ENCODE data around the gene HAUS1. TPM values are rescaled to one million over a fixed set of nuclear protein-coding genes. Genes with fewer than 3 reads are reported as not detected.
"Not testable (repeated sequence)": the region's sequence is repeated elsewhere in the genome, so short reads cannot be mapped to it uniquely, and the experiment has no call there.

Gene HAUS1
- polyA plus RNA-seq, 1 experiment, result 13.8 TPM

DNA sequence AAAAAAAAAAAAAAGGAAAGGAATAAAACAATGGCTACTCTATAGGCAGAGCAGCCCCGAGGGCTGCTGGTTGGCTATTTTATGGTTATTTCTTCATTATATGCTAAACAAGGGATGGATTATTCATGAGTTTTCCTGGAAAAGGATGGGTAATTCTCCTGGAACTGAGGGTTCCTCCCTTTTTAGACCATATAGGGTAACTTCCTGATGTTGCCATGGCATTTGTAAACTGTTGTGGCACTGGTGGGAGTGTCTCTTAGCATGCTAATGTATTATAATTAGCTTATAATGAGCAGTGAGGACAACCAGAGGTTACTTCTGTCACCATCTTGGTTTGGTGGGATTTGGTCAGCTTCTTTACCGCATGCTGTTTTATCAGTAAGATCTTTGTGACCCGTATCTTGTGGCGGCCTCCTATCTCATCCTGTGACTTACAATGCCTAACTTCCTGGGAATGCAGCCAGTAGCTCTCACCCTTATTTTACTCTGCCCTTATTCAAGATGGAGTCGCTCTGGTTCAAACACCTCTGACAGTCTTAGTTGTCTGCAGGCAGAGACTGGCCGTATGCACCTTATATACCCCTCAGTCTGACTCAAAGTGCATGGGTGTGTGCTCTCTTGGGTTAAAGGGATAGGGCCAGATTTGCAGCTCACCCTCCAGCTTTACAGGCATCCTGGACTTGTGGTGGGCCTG is 57.7 kb downstream of the HAUS1 start:
- DNase-seq (ENCODE audit: low read depth), result no peak
- H3K36me3 ChIP-seq (ENCODE audit: control insufficient read depth, insufficient read depth, low read length), result no peaks in the 10 kb centered on the region
- TF ChIP-seq, protein P1, sequence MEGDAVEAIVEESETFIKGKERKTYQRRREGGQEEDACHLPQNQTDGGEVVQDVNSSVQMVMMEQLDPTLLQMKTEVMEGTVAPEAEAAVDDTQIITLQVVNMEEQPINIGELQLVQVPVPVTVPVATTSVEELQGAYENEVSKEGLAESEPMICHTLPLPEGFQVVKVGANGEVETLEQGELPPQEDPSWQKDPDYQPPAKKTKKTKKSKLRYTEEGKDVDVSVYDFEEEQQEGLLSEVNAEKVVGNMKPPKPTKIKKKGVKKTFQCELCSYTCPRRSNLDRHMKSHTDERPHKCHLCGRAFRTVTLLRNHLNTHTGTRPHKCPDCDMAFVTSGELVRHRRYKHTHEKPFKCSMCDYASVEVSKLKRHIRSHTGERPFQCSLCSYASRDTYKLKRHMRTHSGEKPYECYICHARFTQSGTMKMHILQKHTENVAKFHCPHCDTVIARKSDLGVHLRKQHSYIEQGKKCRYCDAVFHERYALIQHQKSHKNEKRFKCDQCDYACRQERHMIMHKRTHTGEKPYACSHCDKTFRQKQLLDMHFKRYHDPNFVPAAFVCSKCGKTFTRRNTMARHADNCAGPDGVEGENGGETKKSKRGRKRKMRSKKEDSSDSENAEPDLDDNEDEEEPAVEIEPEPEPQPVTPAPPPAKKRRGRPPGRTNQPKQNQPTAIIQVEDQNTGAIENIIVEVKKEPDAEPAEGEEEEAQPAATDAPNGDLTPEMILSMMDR (IDR thresholded peaks at IDR 0.05; ENCODE audit: insufficient read depth, low read depth, low read length), result no peak
- H3K27me3 ChIP-seq (ENCODE audit: control insufficient read depth, insufficient read depth, low read length), result no peaks in the 10 kb centered on the region
- ChIA-PET CTCF (interaction anchor here (1.8 to 5.1 kb wide), 2 partner anchors 11 to 14 kb away, joined by 5 to 45 read pairs; a partner anchor contains a TSS), POLR2A (no interaction called here)
- H3K4me3 ChIP-seq (ENCODE audit: low read depth, low read length), result no peak overlapping the region

DNA sequence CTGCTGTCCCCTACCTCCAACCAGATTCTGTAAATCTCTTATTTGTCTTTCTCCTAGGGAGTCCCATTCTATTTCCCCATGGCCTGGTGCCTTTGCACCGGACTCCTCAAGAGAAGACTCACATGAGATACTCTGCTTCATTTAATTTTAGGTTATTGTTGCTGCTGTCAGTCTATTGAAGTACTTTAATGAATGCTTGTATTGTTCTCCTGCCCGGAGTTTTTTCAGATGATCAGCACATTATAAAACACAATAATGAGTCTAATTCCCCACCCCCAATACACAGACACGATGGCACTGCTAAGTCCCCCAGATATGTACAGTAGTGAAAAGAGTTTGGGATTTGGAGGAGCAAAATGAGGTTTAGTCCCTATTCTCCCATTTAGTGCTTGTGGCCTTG is 58.9 kb downstream of the HAUS1 start:
- CTCF ChIA-PET, result interaction anchor here (5.1 kb wide), 1 partner anchor 10 kb away, joined by 45 read pairs; a partner anchor contains a TSS

DNA sequence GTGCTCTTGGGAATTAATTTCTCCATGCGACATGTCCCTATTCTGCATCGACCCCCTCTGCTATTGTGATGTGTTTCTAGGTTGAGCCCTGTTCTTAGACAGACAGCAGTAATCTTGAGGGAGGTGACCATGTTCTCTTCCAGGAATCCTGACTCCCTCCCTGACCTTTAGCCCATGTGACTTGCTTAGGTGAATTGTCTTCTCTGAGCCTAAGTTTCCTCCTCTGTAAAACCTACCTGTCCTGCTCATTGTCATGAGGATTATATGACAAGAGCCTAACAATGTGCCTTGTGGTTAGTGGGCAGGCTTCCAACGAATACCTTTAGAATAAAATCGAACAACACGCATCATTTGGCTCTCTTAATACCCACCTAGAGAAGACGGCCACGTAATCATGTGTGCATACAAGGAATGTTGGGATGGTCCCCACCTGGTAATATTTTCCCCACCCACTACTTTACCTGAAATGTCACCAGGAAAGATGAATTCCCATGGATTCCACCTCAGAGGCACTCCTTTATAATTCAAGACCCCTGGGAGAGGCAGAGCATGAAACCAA is 59.8 kb downstream of the HAUS1 start:
- TF ChIP-seq, protein P1 (IDR thresholded peaks at IDR 0.05; ENCODE audit: insufficient read depth, low read depth, low read length), result no peak
- ChIA-PET POLR2A (no interaction called here), CTCF (interaction anchor here (1.0 to 5.1 kb wide), 2 partner anchors 9 to 15 kb away, joined by 3 to 45 read pairs; a partner anchor contains a TSS)

More for the DNA sequence above, 58.9 kb downstream of the HAUS1 start:
- no peaks in the 10 kb centered on the region for H3K36me3 ChIP-seq (ENCODE audit: control insufficient read depth, insufficient read depth, low read length)
- H3K27me3 ChIP-seq (ENCODE audit: control insufficient read depth, insufficient read depth, low read length), result no peaks in the 10 kb centered on the region
- POLR2A ChIA-PET, result no interaction called here
- H3K4me3 ChIP-seq (ENCODE audit: low read depth, low read length), result no peak overlapping the region
- TF ChIP-seq, protein P1 (IDR thresholded peaks at IDR 0.05; ENCODE audit: insufficient read depth, low read depth, low read length), result no peak
- no peak for DNase-seq (ENCODE audit: low read depth)

DNA sequence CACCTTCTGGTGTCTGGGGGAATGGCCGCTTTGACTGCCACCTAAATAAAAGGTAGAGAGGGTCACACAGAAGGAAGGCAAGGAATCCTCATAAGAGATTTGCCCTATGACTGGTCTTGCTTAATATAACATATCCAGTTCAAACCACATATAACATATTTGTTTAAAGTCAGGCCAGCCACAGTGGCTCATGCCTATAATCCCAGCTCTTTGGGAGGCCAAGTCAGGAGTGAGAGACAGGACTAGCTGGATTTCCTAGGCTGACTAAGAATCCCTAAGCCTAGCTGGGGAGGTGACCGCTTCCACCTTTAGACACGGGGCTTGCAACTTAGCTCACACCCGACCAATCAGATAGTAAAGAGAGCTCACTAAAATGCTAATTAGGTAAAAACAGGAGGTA is 60.3 kb downstream of the HAUS1 start:
- H3K36me3 ChIP-seq (ENCODE audit: control insufficient read depth, insufficient read depth, low read length); H3K4me3 ChIP-seq (ENCODE audit: low read depth, low read length); POLR2A ChIA-PET; H3K27me3 ChIP-seq (ENCODE audit: control insufficient read depth, insufficient read depth, low read length); DNase-seq (ENCODE audit: low read depth): not testable (repeated sequence)
- CTCF ChIA-PET, result interaction anchor here (1.0 to 5.1 kb wide), 2 partner anchors 8 to 15 kb away, joined by 3 to 45 read pairs; a partner anchor contains a TSS

More for the DNA sequence above, 59.8 kb downstream of the HAUS1 start:
- H3K27me3 ChIP-seq (ENCODE audit: control insufficient read depth, insufficient read depth, low read length), result no peaks in the 10 kb centered on the region
- H3K4me3 ChIP-seq (ENCODE audit: low read depth, low read length), result no peak overlapping the region
- no peak for DNase-seq (ENCODE audit: low read depth)
- H3K36me3 ChIP-seq (ENCODE audit: control insufficient read depth, insufficient read depth, low read length), result no peaks in the 10 kb centered on the region

DNA sequence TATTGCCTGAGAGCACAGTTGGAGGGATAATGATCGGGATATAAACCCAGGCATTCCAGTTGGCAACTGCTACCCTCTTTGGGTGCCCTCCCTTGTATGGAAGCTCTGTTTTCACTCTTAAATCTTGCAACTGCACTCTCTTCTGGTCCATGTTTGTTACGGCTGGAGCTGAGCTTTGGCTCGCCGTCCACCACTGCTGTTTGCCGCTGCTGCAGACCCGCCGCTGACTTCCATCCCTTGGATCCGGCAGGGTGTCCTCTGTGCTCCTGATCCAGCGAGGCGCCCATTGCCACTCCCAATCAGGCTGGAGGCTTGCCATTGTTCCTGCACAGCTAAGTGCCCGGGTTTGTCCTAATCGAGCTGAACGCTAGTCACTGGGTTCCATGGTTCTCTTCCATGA is 60.7 kb downstream of the HAUS1 start:
- H3K36me3 ChIP-seq (ENCODE audit: control insufficient read depth, insufficient read depth, low read length), result no peaks in the 10 kb centered on the region
- TF ChIP-seq, protein P1 (IDR thresholded peaks at IDR 0.05; ENCODE audit: insufficient read depth, low read depth, low read length), result no peak
- H3K27me3 ChIP-seq (ENCODE audit: control insufficient read depth, insufficient read depth, low read length), result no peaks in the 10 kb centered on the region
- H3K4me3 ChIP-seq (ENCODE audit: low read depth, low read length), result no peak overlapping the region
- DNase-seq (ENCODE audit: low read depth), result no peak
- POLR2A ChIA-PET, result no interaction called here
- CTCF ChIA-PET, result interaction anchor here (1.0 to 5.1 kb wide), 3 partner anchors 8 to 496 kb away, joined by 3 to 45 read pairs (median 3); a partner anchor contains a TSS
